MCF 10A (cell line): Measurements from ENCODE around the gene ETV5. TPM values are rescaled to one million over a fixed set of nuclear protein-coding genes. Genes with fewer than 3 reads are reported as not detected.

Source experiments
- BruUV-seq: library from RNA; stranded (reverse); fragments of 400-500 nt; replicated peaks from 2 replicates; lab custom pipeline; 2021; lab: Mats Ljungman, UMichigan
- CTCF ChIA-PET: fragments of 300-600 bp; sonication (Branson Sonifier 250); formaldehyde crosslinking; extraction: SDS; loops from one replicate; lab custom pipeline; 2021; ENCODE audit warnings: antibody characterized with exemption, inconsistent platforms; lab: Yijun Ruan, JAX
- POLR2A ChIA-PET: fragments of 300-600, 350-650 bp; sonication (Branson Sonifier 250); formaldehyde crosslinking; extraction: SDS; loops from one replicate; lab custom pipeline; 2020; ENCODE audit warnings: antibody characterized with exemption, inconsistent platforms; lab: Yijun Ruan, JAX
- DNase-seq: peaks from one replicate; pipeline ENCODE4 v3.0.0-alpha.2; 2018; ENCODE audit not compliant: unreplicated experiment
- H3K27ac Mint-ChIP-seq: one replicate; pipeline ENCODE4 v1.8.0; 2022; ENCODE audit warnings: mild to moderate bottlenecking, low read depth, mixed read lengths; ENCODE audit not compliant: unreplicated experiment
- H3K27me3 Mint-ChIP-seq: one replicate; pipeline ENCODE4 v1.8.0; 2022; ENCODE audit warnings: mixed read lengths; ENCODE audit not compliant: insufficient read depth, unreplicated experiment
- H3K36me3 Mint-ChIP-seq: one replicate; pipeline ENCODE4 v1.8.0; 2022; ENCODE audit warnings: mild to moderate bottlenecking, moderate library complexity, mixed read lengths; ENCODE audit not compliant: insufficient read depth, unreplicated experiment
- H3K4me1 Mint-ChIP-seq: one replicate; pipeline ENCODE4 v1.8.0; 2022; ENCODE audit warnings: mixed read lengths; ENCODE audit not compliant: insufficient read depth, unreplicated experiment
- H3K4me3 Mint-ChIP-seq: one replicate; pipeline ENCODE4 v1.8.0; 2022; ENCODE audit warnings: mild to moderate bottlenecking, moderate library complexity, mixed read lengths; ENCODE audit not compliant: unreplicated experiment
- H3K9me3 Mint-ChIP-seq: one replicate; pipeline ENCODE4 v1.8.0; 2022; ENCODE audit warnings: mixed read lengths; ENCODE audit not compliant: unreplicated experiment
- CTCF ChIP-seq: fragments of 200-600 bp; IDR thresholded peaks from one replicate; pipeline ENCODE4 v1.8.0; 2022; ENCODE audit warnings: antibody characterized with exemption, mild to moderate bottlenecking; ENCODE audit not compliant: unreplicated experiment
- intact Hi-C: fragments of 100-400 bp; cut with micrococcal nuclease; formaldehyde crosslinking; loops from 2 replicates; pipeline ENCODE4 v1.14.1; 2022
- total RNA-seq: library from RNA; stranded (reverse); gene quantifications from 2 replicates; pipeline ENCODE4 v1.2.3, GENCODE V29; 2022

ETV5 gene
- total RNA-seq, 1 experiment from 2014 or later = 93.0 TPM

- H3K9me3 Mint-ChIP-seq = peaks cover 12% of the 10 kb centered on the region
- H3K4me3 Mint-ChIP-seq = no peak overlapping the region
- no TSS peak for BruUV-seq
- TF ChIP-seq CTCF = no peak
- ChIA-PET POLR2A (interaction anchor here (0.6 kb wide), 1 partner anchor 526 kb away, joined by 3 read pairs; no protein-coding TSS in a partner anchor), CTCF (no interaction called here)
- H3K36me3 Mint-ChIP-seq = no peaks in the 10 kb centered on the region
- no peak overlapping the region for H3K27ac Mint-ChIP-seq
- peaks cover 5% of the 10 kb centered on the region for H3K4me1 Mint-ChIP-seq
- H3K27me3 Mint-ChIP-seq = no peaks in the 10 kb centered on the region
- intact Hi-C loops = no loop called here
- DNase-seq = no peak
These were observed 94.0 kb downstream of the ETV5 start for GRCh38 chr3:186014866-186015265.

- no peak for DNase-seq
- intact Hi-C loops = no loop called here
- no peaks in the 10 kb centered on the region for H3K27me3 Mint-ChIP-seq
- no peaks in the 10 kb centered on the region for H3K36me3 Mint-ChIP-seq
- ChIA-PET POLR2A (no interaction called here), CTCF (interaction anchor here (0.8 kb wide), 1 partner anchor 9 kb away, joined by 3 read pairs; no protein-coding TSS in a partner anchor)
- no TSS peak for BruUV-seq
- H3K27ac Mint-ChIP-seq = no peak overlapping the region
- no peak overlapping the region for H3K4me3 Mint-ChIP-seq
- peaks cover 5% of the 10 kb centered on the region for H3K4me1 Mint-ChIP-seq
- no peak for TF ChIP-seq CTCF
- peaks cover 12% of the 10 kb centered on the region for H3K9me3 Mint-ChIP-seq
These were observed 95.6 kb downstream of the ETV5 start for GRCh38 chr3:186013312-186013711.

GRCh38 chr3:186012137-186012536, 96.8 kb downstream of the ETV5 start:
- Mint-ChIP-seq H3K9me3 (peaks cover 12% of the 10 kb centered on the region), H3K4me3 (no peak overlapping the region), H3K27ac (no peak overlapping the region), H3K27me3 (no peaks in the 10 kb centered on the region), H3K36me3 (no peaks in the 10 kb centered on the region), H3K4me1 (peaks cover 5% of the 10 kb centered on the region)
- no peak for TF ChIP-seq CTCF
- ChIA-PET POLR2A (no interaction called here), CTCF (no interaction called here)
- no peak for DNase-seq
- BruUV-seq = no TSS peak
- intact Hi-C loops = no loop called here

GRCh38 chr3:186004671-186005070, 104.2 kb downstream of the ETV5 start:
- Mint-ChIP-seq H3K4me1 (no peaks in the 10 kb centered on the region), H3K9me3 (no peaks in the 10 kb centered on the region), H3K27me3 (no peaks in the 10 kb centered on the region), H3K27ac (no peak overlapping the region), H3K4me3 (no peak overlapping the region), H3K36me3 (no peaks in the 10 kb centered on the region)
- CTCF ChIA-PET = interaction anchor here (0.7 kb wide), 1 partner anchor 9 kb away, joined by 3 read pairs; no protein-coding TSS in a partner anchor
- no peak for DNase-seq
- intact Hi-C loops = no loop called here
- TF ChIP-seq CTCF = no peak
- POLR2A ChIA-PET = no interaction called here
- BruUV-seq = no TSS peak
